H9 (cell line): ENCODE data around the gene UBE2Z. TPM values are rescaled to one million over a fixed set of nuclear protein-coding genes. Genes with fewer than 3 reads are reported as not detected.

ENCODE experiments used
- DNase-seq: peaks from one replicate; pipeline ENCODE4 v3.0.0-alpha.2; 2017
- H2AFZ ChIP-seq: one replicate; pipeline ENCODE4 v1.6.1; 2013; ENCODE audit warnings: mild to moderate bottlenecking, low read length, control low read depth, moderate library complexity
- H2AK5ac ChIP-seq: 2 replicates; pipeline ENCODE4 v1.6.1; 2013; ENCODE audit warnings: low read length, control low read depth, mixed read lengths; ENCODE audit not compliant: insufficient read length
- H2BK120ac ChIP-seq: one replicate; pipeline ENCODE4 v1.6.1; 2013; ENCODE audit warnings: low read depth, mild to moderate bottlenecking, low read length, control low read depth, inconsistent platforms; ENCODE audit not compliant: poor library complexity, severe bottlenecking
- H2BK12ac ChIP-seq: 2 replicates; pipeline ENCODE4 v1.6.1; 2013; ENCODE audit warnings: low read length, control low read depth, mixed read lengths, low read depth; ENCODE audit not compliant: insufficient read length
- H2BK15ac ChIP-seq: 2 replicates; pipeline ENCODE4 v1.6.1; 2013; ENCODE audit warnings: low read depth, low read length, control low read depth
- H2BK20ac ChIP-seq: one replicate; pipeline ENCODE4 v1.6.1; 2013; ENCODE audit warnings: low read depth, mild to moderate bottlenecking, low read length, control low read depth, inconsistent platforms; ENCODE audit not compliant: poor library complexity, severe bottlenecking
- H2BK5ac ChIP-seq: 2 replicates; pipeline ENCODE4 v1.6.1; 2013; ENCODE audit warnings: low read length, control low read depth, mixed read lengths; ENCODE audit not compliant: insufficient read length
- H3K14ac ChIP-seq: 2 replicates; pipeline ENCODE4 v1.6.1; 2013; ENCODE audit warnings: low read length, control low read depth; ENCODE audit not compliant: insufficient read depth
- H3K18ac ChIP-seq: 2 replicates; pipeline ENCODE4 v1.6.1; 2013; ENCODE audit warnings: low read depth, mild to moderate bottlenecking, mixed read lengths, low read length, control low read depth; ENCODE audit not compliant: insufficient read length
- H3K23ac ChIP-seq: 2 replicates; pipeline ENCODE4 v1.6.1; 2013; ENCODE audit warnings: low read length, control low read depth, mixed read lengths, low read depth; ENCODE audit not compliant: insufficient read length
- H3K23me2 ChIP-seq: 2 replicates; pipeline ENCODE4 v1.6.1; 2013; ENCODE audit warnings: low read depth, mild to moderate bottlenecking, mixed read lengths, low read length, control low read depth; ENCODE audit not compliant: insufficient read length, poor library complexity, severe bottlenecking
- H3K27ac ChIP-seq: 2 replicates; pipeline ENCODE4 v1.5.1; 2013; ENCODE audit warnings: low read length, control low read depth, mixed read lengths, low read depth; ENCODE audit not compliant: insufficient read length
- H3K27me3 ChIP-seq: 2 replicates; pipeline ENCODE4 v1.6.1; 2013; ENCODE audit warnings: low read length, control low read depth, inconsistent platforms; ENCODE audit not compliant: insufficient read depth
- H3K4ac ChIP-seq: 2 replicates; pipeline ENCODE4 v1.6.1; 2013; ENCODE audit warnings: low read depth, mild to moderate bottlenecking, control low read depth, inconsistent platforms, low read length, moderate library complexity
- H3K4me1 ChIP-seq: 2 replicates; pipeline ENCODE4 v1.6.1; 2013; ENCODE audit warnings: low read length, control low read depth, inconsistent platforms; ENCODE audit not compliant: insufficient read depth
- H3K4me2 ChIP-seq: 2 replicates; pipeline ENCODE4 v1.6.1; 2013; ENCODE audit warnings: low read length, control low read depth, mixed read lengths; ENCODE audit not compliant: insufficient read length, insufficient read depth
- H3K56ac ChIP-seq: 2 replicates; pipeline ENCODE4 v1.6.1; 2013; ENCODE audit warnings: low read depth, mild to moderate bottlenecking, mixed read lengths, low read length, control low read depth; ENCODE audit not compliant: insufficient read length
- H3K79me1 ChIP-seq: 2 replicates; pipeline ENCODE4 v1.6.1; 2013; ENCODE audit warnings: low read depth, mild to moderate bottlenecking, moderate library complexity, low read length, control low read depth, inconsistent platforms; ENCODE audit not compliant: insufficient read depth, poor library complexity, severe bottlenecking
- H3K79me2 ChIP-seq: 2 replicates; pipeline ENCODE4 v1.6.1; 2013; ENCODE audit warnings: low read length, control low read depth, inconsistent platforms; ENCODE audit not compliant: insufficient read depth
- H3K9ac ChIP-seq: 2 replicates; pipeline ENCODE4 v1.6.1; 2013; ENCODE audit warnings: low read length, control low read depth, mixed read lengths; ENCODE audit not compliant: insufficient read length; ENCODE audit errors: extremely low read depth
- H3K9me3 ChIP-seq: one replicate; pipeline ENCODE4 v1.6.1; 2013; ENCODE audit warnings: low read depth, low read length, inconsistent platforms; ENCODE audit not compliant: control insufficient read depth
- H3T11ph ChIP-seq: one replicate; pipeline ENCODE4 v1.6.1; 2013; ENCODE audit warnings: mild to moderate bottlenecking, low read length, control low read depth, inconsistent platforms
- H4K20me1 ChIP-seq: one replicate; pipeline ENCODE4 v1.6.1; 2013; ENCODE audit not compliant: control insufficient read depth, insufficient read length, insufficient read depth
- H4K5ac ChIP-seq: 2 replicates; pipeline ENCODE4 v1.6.1; 2013; ENCODE audit warnings: low read depth, mild to moderate bottlenecking, mixed read lengths, low read length, control low read depth; ENCODE audit not compliant: insufficient read length
- H4K8ac ChIP-seq: replicated peaks from 2 replicates; pipeline ENCODE4 v1.6.1; 2013; ENCODE audit warnings: low read length, control low read depth, mixed read lengths, low read depth; ENCODE audit not compliant: insufficient read length
- H4K91ac ChIP-seq: 2 replicates; pipeline ENCODE4 v1.6.1; 2013; ENCODE audit warnings: low read depth, mild to moderate bottlenecking, moderate library complexity, mixed read lengths, low read length, control low read depth; ENCODE audit not compliant: insufficient read length
- H3K27ac Mint-ChIP-seq, 3 experiments: 2 replicates in 2 of 3; 3 replicates in 1 of 3; pipeline ENCODE4 v1.8.0; 2020 to 2021; ENCODE audit warnings: mixed read lengths in 3 of 3, mild to moderate bottlenecking in 1 of 3, moderate library complexity in 1 of 3
- H3K27me3 Mint-ChIP-seq: 2 replicates; pipeline ENCODE4 v1.8.0; 2021; ENCODE audit warnings: low read depth, mild to moderate bottlenecking, moderate library complexity, mixed read lengths
- H3K36me3 Mint-ChIP-seq, 3 experiments: 2 replicates in 2 of 3; 3 replicates in 1 of 3; pipeline ENCODE4 v1.8.0; 2020 to 2021; ENCODE audit warnings: low read depth in 3 of 3, mixed read lengths in 3 of 3; ENCODE audit not compliant: insufficient read depth in 1 of 3
- H3K4me1 Mint-ChIP-seq, 2 experiments: 2 replicates each; pipeline ENCODE4 v1.8.0; 2020; ENCODE audit warnings: mixed read lengths in 2 of 2
- H3K4me3 Mint-ChIP-seq, 2 experiments: 2 replicates in 1 of 2; 3 replicates in 1 of 2; pipeline ENCODE4 v1.8.0; 2020 to 2021; ENCODE audit warnings: mild to moderate bottlenecking in 2 of 2, mixed read lengths in 2 of 2, moderate library complexity in 1 of 2
- H3K9me3 Mint-ChIP-seq, 2 experiments: 2 replicates in 1 of 2; 3 replicates in 1 of 2; pipeline ENCODE4 v1.8.0; 2020; ENCODE audit warnings: mild to moderate bottlenecking in 2 of 2, mixed read lengths in 2 of 2, moderate library complexity in 1 of 2
- CTCF ChIP-seq: fragments of 200-600 bp; sonication (generic); conservative IDR thresholded peaks from 3 replicates; pipeline ENCODE4 v1.8.0; 2021; ENCODE audit warnings: antibody characterized with exemption, mild to moderate bottlenecking
- WGBS: extraction: QIAGEN DNeasy Blood & Tissue Kit; methylation state at CpG from one replicate; pipeline ENCODE4 v1.1.7; 2013; ENCODE audit warnings: missing lambda C conversion rate, low lambda C conversion rate, mixed read lengths; ENCODE audit not compliant: insufficient read length; ENCODE audit errors: extremely low coverage; 5-methylcytosine and 5-hydroxymethylcytosine counted together
- total RNA-seq: library from RNA; stranded (reverse); gene quantifications from 2 replicates; pipeline ENCODE4 v1.2.1, GENCODE V29; 2021

Gene UBE2Z
- total RNA-seq, 1 experiment from 2014 or later, result 80.0 TPM

GRCh38 chr17:48860456-48860855, 47.8 kb upstream of the UBE2Z start:
- Histone ChIP-seq H3K9ac (no peak overlapping the region), H3K79me1 (no peaks in the 10 kb centered on the region), H2BK20ac (no peak overlapping the region), H3K4me2 (no peak overlapping the region), H4K8ac (no peak overlapping the region), H4K91ac (no peak overlapping the region), H3K56ac (no peak overlapping the region), H3K79me2 (no peaks in the 10 kb centered on the region), H3K14ac (no peak overlapping the region), H2BK120ac (no peak overlapping the region), H3K18ac (no peak overlapping the region), H3K23me2 (no peaks in the 10 kb centered on the region), H2BK12ac (no peak overlapping the region), H4K5ac (no peak overlapping the region), H3K23ac (no peak overlapping the region), H2BK5ac (no peak overlapping the region), H4K20me1 (no peaks in the 10 kb centered on the region), H3K4ac (no peak overlapping the region), H3K27me3 (no peaks in the 10 kb centered on the region), H2BK15ac (no peak overlapping the region), H2AK5ac (no peak overlapping the region), H3T11ph (no peak overlapping the region), H3K27ac (no peak overlapping the region), H3K9me3 (no peaks in the 10 kb centered on the region), H3K4me1 (0 out of 2 replicates have a peak, but pooled peaks cover under 1% of the 10 kb centered on the region), H2AFZ (no peak overlapping the region)
- no peak overlapping the region for H3K4me3 Mint-ChIP-seq
- TF ChIP-seq CTCF, result no peak
- H3K4me1 Mint-ChIP-seq, result no peaks in the 10 kb centered on the region
- peaks cover 0 to 14% (median 0%) of the 10 kb centered on the region in 3 experiments; a peak in 3 of 7 replicates for H3K36me3 Mint-ChIP-seq
- peak overlapping the region in 1 of 3 experiments; percentile 14; a peak in 1 of 7 replicates for H3K27ac Mint-ChIP-seq
- H3K9me3 Mint-ChIP-seq, result no peaks in the 10 kb centered on the region
- no peaks in the 10 kb centered on the region for H3K27me3 Mint-ChIP-seq
- no peak for DNase-seq
- no CpG with 5 or more reads among the region's 4 CpGs for WGBS
